Mononuclear cell (primary cell): ENCODE results near the gene PCDHGA5. TPM values are rescaled to one million over a fixed set of nuclear protein-coding genes. Genes with fewer than 3 reads are reported as not detected.
"Not testable (repeated sequence)": the region's sequence is repeated elsewhere in the genome, so short reads cannot be mapped to it uniquely, and the experiment has no call there.

Experiments
- H3K27me3 ChIP-seq: 2 replicates; pipeline ENCODE4 v1.6.0; 2011; ENCODE audit warnings: low read length, control low read depth; ENCODE audit not compliant: insufficient read depth
- H3K4me1 ChIP-seq: 2 replicates; pipeline ENCODE4 v1.5.1; 2011; ENCODE audit warnings: mild to moderate bottlenecking, low read length, control low read depth; ENCODE audit not compliant: insufficient read depth
- H3K4me3 ChIP-seq: 2 replicates; pipeline ENCODE4 v1.5.1; 2011; ENCODE audit warnings: mild to moderate bottlenecking, low read length, moderate library complexity
- H3K9me3 ChIP-seq: 2 replicates; pipeline ENCODE4 v1.5.1; 2011; ENCODE audit warnings: low read depth, mild to moderate bottlenecking, control low read depth, low read length
- total RNA-seq: library from RNA; depleted of rRNA; stranded (reverse); fragments of >200 nt; gene quantifications from one replicate; pipeline ENCODE4 v1.2.3, GENCODE V29; 2012

The PCDHGA5 gene
- 0.21 TPM for total RNA-seq

GRCh38 chr5:141363952-141364660 is at the start of gene PCDHGA5:
PCDHGA5 (plus strand) TSS chr5:141364162; CDS start chr5:141364331, 169 bp downstream.
- H3K4me3 ChIP-seq: no peak within 1 kb of the TSS
- no peaks in the 10 kb centered on the region for H3K4me1 ChIP-seq
- H3K27me3 ChIP-seq: peaks cover 93% of the 10 kb centered on the region
- H3K9me3 ChIP-seq: peaks cover 14% of the 10 kb centered on the region

GRCh38 chr5:141316963-141317362 is 47.0 kb upstream of the PCDHGA5 start:
- H3K9me3 ChIP-seq: peaks cover 73% of the 10 kb centered on the region

GRCh38 chr5:141319202-141319601 is 44.8 kb upstream of the PCDHGA5 start:
- H3K27me3 ChIP-seq: no peaks in the 10 kb centered on the region
- H3K4me1 ChIP-seq: peaks cover 11% of the 10 kb centered on the region
- no peak overlapping the region for H3K4me3 ChIP-seq
- H3K9me3 ChIP-seq: peaks cover 59% of the 10 kb centered on the region

More at GRCh38 chr5:141316963-141317362, 47.0 kb upstream of the PCDHGA5 start:
- H3K27me3 ChIP-seq, H3K4me3 ChIP-seq: not testable (repeated sequence)
- H3K4me1 ChIP-seq: peaks cover 11% of the 10 kb centered on the region

GRCh38 chr5:141319699-141320098 is 44.3 kb upstream of the PCDHGA5 start:
- Histone ChIP-seq H3K9me3 (peaks cover 54% of the 10 kb centered on the region), H3K27me3 (peaks cover 5% of the 10 kb centered on the region), H3K4me1 (peaks cover 11% of the 10 kb centered on the region), H3K4me3 (no peak overlapping the region)

GRCh38 chr5:141320225-141321169 is 43.5 kb upstream of the PCDHGA5 start, which contains the start of gene TAF7:
TAF7 (minus strand) TSS chr5:141320784; CDS start chr5:141320044, 740 bp downstream.
- Histone ChIP-seq H3K9me3 (peaks cover 46% of the 10 kb centered on the region), H3K27me3 (peaks cover 6% of the 10 kb centered on the region), H3K4me3 (peak within 1 kb of the TSS; percentile 77), H3K4me1 (peaks cover 11% of the 10 kb centered on the region)

- Histone ChIP-seq H3K4me1 (peaks cover 11% of the 10 kb centered on the region), H3K27me3 (peaks cover 16% of the 10 kb centered on the region), H3K4me3 (no peak overlapping the region), H3K9me3 (peaks cover 32% of the 10 kb centered on the region)
These were observed 41.7 kb upstream of the PCDHGA5 start for GRCh38 chr5:141322261-141322660.

- peak overlapping the region; percentile 23 for H3K4me3 ChIP-seq
- H3K4me1 ChIP-seq: peaks cover under 1% of the 10 kb centered on the region
- peaks cover 18% of the 10 kb centered on the region for H3K9me3 ChIP-seq
- H3K27me3 ChIP-seq: peaks cover 46% of the 10 kb centered on the region
These were observed 37.7 kb upstream of the PCDHGA5 start for GRCh38 chr5:141326088-141326854.

- Histone ChIP-seq H3K9me3 (peaks cover 9% of the 10 kb centered on the region), H3K4me3 (no peak overlapping the region), H3K4me1 (no peaks in the 10 kb centered on the region), H3K27me3 (peaks cover 59% of the 10 kb centered on the region)
These were observed 35.7 kb upstream of the PCDHGA5 start for GRCh38 chr5:141328231-141328630.

- H3K27me3 ChIP-seq: peaks cover 74% of the 10 kb centered on the region
These were observed 33.5 kb upstream of the PCDHGA5 start, which contains the start of gene PCDHGA1 for GRCh38 chr5:141330299-141331080. PCDHGA1 (plus strand) TSS chr5:141330514.

GRCh38 chr5:141332571-141332970 is 31.4 kb upstream of the PCDHGA5 start:
- H3K4me1 ChIP-seq, H3K4me3 ChIP-seq: not testable (repeated sequence)
- peaks cover 84% of the 10 kb centered on the region for H3K27me3 ChIP-seq
- H3K9me3 ChIP-seq: peaks cover 26% of the 10 kb centered on the region

More at GRCh38 chr5:141330299-141331080, 33.5 kb upstream of the PCDHGA5 start, which contains the start of gene PCDHGA1:
- Histone ChIP-seq H3K4me3 (no peak within 1 kb of the TSS), H3K4me1 (no peaks in the 10 kb centered on the region), H3K9me3 (peaks cover 9% of the 10 kb centered on the region)

GRCh38 chr5:141338538-141339306 is 25.2 kb upstream of the PCDHGA5 start, which contains the start of gene PCDHGA2:
PCDHGA2 (plus strand) TSS chr5:141338760.
- Histone ChIP-seq H3K9me3 (peaks cover 17% of the 10 kb centered on the region), H3K4me1 (no peaks in the 10 kb centered on the region), H3K27me3 (peaks cover 86% of the 10 kb centered on the region), H3K4me3 (no peak within 1 kb of the TSS)

GRCh38 chr5:141340781-141341354 is 23.1 kb upstream of the PCDHGA5 start:
- H3K4me1 ChIP-seq, H3K4me3 ChIP-seq: not testable (repeated sequence)
- H3K9me3 ChIP-seq: peaks cover 21% of the 10 kb centered on the region
- H3K27me3 ChIP-seq: peaks cover 84% of the 10 kb centered on the region

GRCh38 chr5:141342773-141343172 is 21.2 kb upstream of the PCDHGA5 start:
- Histone ChIP-seq H3K4me1 (no peaks in the 10 kb centered on the region), H3K4me3 (no peak overlapping the region), H3K27me3 (peaks cover 75% of the 10 kb centered on the region), H3K9me3 (peaks cover 5% of the 10 kb centered on the region)
